ENCODE data around the gene CHD1.

Gene CHD1

DNA sequence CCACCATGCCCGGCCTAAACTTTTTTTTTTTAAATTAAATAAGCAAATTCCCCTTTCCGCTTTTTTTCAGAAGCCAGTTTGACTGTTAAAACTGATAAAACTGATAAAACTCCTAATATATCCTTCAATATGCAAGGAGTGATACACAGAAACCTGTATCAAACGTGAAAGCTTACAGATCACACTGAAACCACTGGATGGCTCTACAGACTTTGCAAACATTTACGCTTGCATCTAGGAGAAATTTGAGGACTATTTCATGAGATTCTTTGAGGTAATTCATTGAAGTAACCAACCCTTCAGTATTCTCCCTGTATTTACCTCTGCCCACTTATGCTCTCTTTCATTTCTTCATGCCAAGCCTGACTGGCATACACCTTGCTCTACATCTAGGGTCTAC, 40.6 kb upstream of the CHD1 start:
- no peak for DNase-seq (ENCODE audit: extremely low read depth, insufficient read length)
- TF ChIP-seq, protein P1, sequence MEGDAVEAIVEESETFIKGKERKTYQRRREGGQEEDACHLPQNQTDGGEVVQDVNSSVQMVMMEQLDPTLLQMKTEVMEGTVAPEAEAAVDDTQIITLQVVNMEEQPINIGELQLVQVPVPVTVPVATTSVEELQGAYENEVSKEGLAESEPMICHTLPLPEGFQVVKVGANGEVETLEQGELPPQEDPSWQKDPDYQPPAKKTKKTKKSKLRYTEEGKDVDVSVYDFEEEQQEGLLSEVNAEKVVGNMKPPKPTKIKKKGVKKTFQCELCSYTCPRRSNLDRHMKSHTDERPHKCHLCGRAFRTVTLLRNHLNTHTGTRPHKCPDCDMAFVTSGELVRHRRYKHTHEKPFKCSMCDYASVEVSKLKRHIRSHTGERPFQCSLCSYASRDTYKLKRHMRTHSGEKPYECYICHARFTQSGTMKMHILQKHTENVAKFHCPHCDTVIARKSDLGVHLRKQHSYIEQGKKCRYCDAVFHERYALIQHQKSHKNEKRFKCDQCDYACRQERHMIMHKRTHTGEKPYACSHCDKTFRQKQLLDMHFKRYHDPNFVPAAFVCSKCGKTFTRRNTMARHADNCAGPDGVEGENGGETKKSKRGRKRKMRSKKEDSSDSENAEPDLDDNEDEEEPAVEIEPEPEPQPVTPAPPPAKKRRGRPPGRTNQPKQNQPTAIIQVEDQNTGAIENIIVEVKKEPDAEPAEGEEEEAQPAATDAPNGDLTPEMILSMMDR (IDR thresholded peaks at IDR 0.05; ENCODE audit: insufficient read depth, low read length, poor library complexity, severe bottlenecking): no peak
- H3K36me3 ChIP-seq (ENCODE audit: control insufficient read depth, insufficient read depth, low read length): no peaks in the 10 kb centered on the region
- no peak overlapping the region for H3K4me3 ChIP-seq (replicated peaks; ENCODE audit: low read depth, low read length)
- H3K27me3 ChIP-seq (replicated peaks; ENCODE audit: control insufficient read depth, insufficient read depth, low read length): no peaks in the 10 kb centered on the region

GRCh38 chr5:98968056-98968564, 39.3 kb upstream of the CHD1 start:
- DNase-seq (ENCODE audit: extremely low read depth, insufficient read length): no peak
- TF ChIP-seq, protein P1 (IDR thresholded peaks at IDR 0.05; ENCODE audit: insufficient read depth, low read length, poor library complexity, severe bottlenecking): no peak
- Histone ChIP-seq H3K4me3 (replicated peaks; ENCODE audit: low read depth, low read length) (no peak overlapping the region), H3K36me3 (ENCODE audit: control insufficient read depth, insufficient read depth, low read length) (no peaks in the 10 kb centered on the region), H3K27me3 (replicated peaks; ENCODE audit: control insufficient read depth, insufficient read depth, low read length) (no peaks in the 10 kb centered on the region)

- Histone ChIP-seq H3K4me3 (replicated peaks; ENCODE audit: low read depth, low read length) (no peak overlapping the region), H3K27me3 (replicated peaks; ENCODE audit: control insufficient read depth, insufficient read depth, low read length) (no peaks in the 10 kb centered on the region), H3K36me3 (ENCODE audit: control insufficient read depth, insufficient read depth, low read length) (no peaks in the 10 kb centered on the region)
- DNase-seq (ENCODE audit: extremely low read depth, insufficient read length): no peak
- TF ChIP-seq, protein P1 (IDR thresholded peaks at IDR 0.05; ENCODE audit: insufficient read depth, low read length, poor library complexity, severe bottlenecking): no peak
Measured at GRCh38 chr5:98965226-98965625, 36.4 kb upstream of the CHD1 start.

DNA sequence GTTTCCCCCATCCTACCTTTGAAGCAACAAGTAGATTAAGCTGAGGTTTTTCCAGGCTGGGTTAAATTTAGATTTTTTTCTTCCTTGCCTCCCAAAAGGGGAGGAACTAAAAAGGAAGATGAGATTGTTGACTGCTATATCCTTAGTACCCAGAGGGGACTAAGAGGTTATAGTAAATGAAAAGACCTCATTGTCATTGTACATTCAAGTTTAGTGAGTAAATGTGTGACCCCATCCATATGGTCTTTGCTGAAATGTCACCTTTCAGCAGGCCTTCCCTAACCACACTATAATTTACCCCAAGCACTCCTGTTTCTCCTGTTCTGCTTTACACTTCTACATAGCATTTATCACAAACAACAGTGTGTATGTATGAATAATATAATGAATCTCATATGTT, 35.8 kb upstream of the CHD1 start:
- TF ChIP-seq, protein P1 (IDR thresholded peaks at IDR 0.05; ENCODE audit: insufficient read depth, low read length, poor library complexity, severe bottlenecking): no peak
- Histone ChIP-seq H3K27me3 (replicated peaks; ENCODE audit: control insufficient read depth, insufficient read depth, low read length) (no peaks in the 10 kb centered on the region), H3K36me3 (ENCODE audit: control insufficient read depth, insufficient read depth, low read length) (no peaks in the 10 kb centered on the region), H3K4me3 (replicated peaks; ENCODE audit: low read depth, low read length) (no peak overlapping the region)
- DNase-seq (ENCODE audit: extremely low read depth, insufficient read length): no peak

DNA sequence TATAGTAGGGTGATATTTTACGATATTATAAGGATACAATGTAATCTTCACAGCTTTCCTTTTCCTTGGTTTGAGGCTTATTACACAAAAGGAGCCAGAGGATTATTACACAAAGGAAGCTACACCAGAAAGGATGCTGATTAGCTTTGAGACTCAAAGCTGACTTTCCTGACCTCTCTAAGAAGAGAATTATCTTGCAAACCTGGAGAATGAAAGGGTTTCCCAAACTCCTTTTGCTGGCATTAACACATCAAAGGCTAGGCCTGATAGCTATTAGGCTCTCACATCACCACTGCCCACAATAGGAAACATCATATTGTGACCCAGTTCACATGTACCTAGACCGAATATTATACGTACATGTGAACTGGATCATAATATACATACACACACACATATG, 34.2 kb upstream of the CHD1 start:
- DNase-seq (ENCODE audit: extremely low read depth, insufficient read length): no peak
- H3K27me3 ChIP-seq (replicated peaks; ENCODE audit: control insufficient read depth, insufficient read depth, low read length): no peaks in the 10 kb centered on the region
- TF ChIP-seq, protein P1 (IDR thresholded peaks at IDR 0.05; ENCODE audit: insufficient read depth, low read length, poor library complexity, severe bottlenecking): no peak
- H3K36me3 ChIP-seq (ENCODE audit: control insufficient read depth, insufficient read depth, low read length): no peaks in the 10 kb centered on the region
- H3K4me3 ChIP-seq (replicated peaks; ENCODE audit: low read depth, low read length): no peak overlapping the region

- no peaks in the 10 kb centered on the region for H3K27me3 ChIP-seq (replicated peaks; ENCODE audit: control insufficient read depth, insufficient read depth, low read length)
- TF ChIP-seq, protein P1 (IDR thresholded peaks at IDR 0.05; ENCODE audit: insufficient read depth, low read length, poor library complexity, severe bottlenecking): no peak
- H3K36me3 ChIP-seq (ENCODE audit: control insufficient read depth, insufficient read depth, low read length): no peaks in the 10 kb centered on the region
- DNase-seq (ENCODE audit: extremely low read depth, insufficient read length): no peak
- H3K4me3 ChIP-seq (replicated peaks; ENCODE audit: low read depth, low read length): no peak overlapping the region
Measured at GRCh38 chr5:98962587-98962986, 33.8 kb upstream of the CHD1 start.
